Measurements from ENCODE around the gene SNED1. TPM values are rescaled to one million over a fixed set of nuclear protein-coding genes. Genes with fewer than 3 reads are reported as not detected.

The SNED1 gene
- polyA plus RNA-seq, 1 donor (not counting 4 experiments of a cell fraction or from before 2014, with no cell fraction given): 0.12 TPM

- H3K9me3 ChIP-seq (ENCODE audit: control insufficient read depth, low read depth, low read length): no peaks in the 10 kb centered on the region
- no peak for TF ChIP-seq CTCF (optimal IDR thresholded peaks at IDR 0.05 in 1 of 3, IDR thresholded peaks at IDR 0.05 in 1 of 3, conservative IDR thresholded peaks at IDR 0.05 in 1 of 3; ENCODE audit: extremely low read depth in 1 of 3, insufficient read depth in 2 of 3, low read length in 3 of 3)
- no peak overlapping the region for H2AFZ ChIP-seq (ENCODE audit: control insufficient read depth, low read length)
- no peaks in the 10 kb centered on the region for H3K9me1 ChIP-seq (ENCODE audit: control insufficient read depth, extremely low read depth, insufficient read depth, low read length)
- H3K79me2 ChIP-seq (ENCODE audit: control insufficient read depth, insufficient read depth, low read length): no peaks in the 10 kb centered on the region
- H4K20me1 ChIP-seq (ENCODE audit: control insufficient read depth, extremely low read depth, insufficient read depth, low read length): no peaks in the 10 kb centered on the region
- no peak overlapping the region for H3K9ac ChIP-seq (ENCODE audit: control insufficient read depth, extremely low read depth, insufficient read depth, low read length)
- FAIRE-seq (no peak), DNase-seq (ENCODE audit: low read depth, low spot score) (no peak)
- no peaks in the 10 kb centered on the region for H3K4me1 ChIP-seq (ENCODE audit: control insufficient read depth, extremely low read depth, insufficient read depth, low read length)
- peaks cover 7 to 22% of the 10 kb centered on the region in 2 experiments for H3K36me3 ChIP-seq (ENCODE audit: control insufficient read depth in 2 of 2, extremely low read depth in 1 of 2, insufficient read depth in 2 of 2, low read length in 2 of 2)
- H3K27ac ChIP-seq (ENCODE audit: control insufficient read depth, insufficient read depth, low read length): no peak overlapping the region
- no peak overlapping the region for H3K4me3 ChIP-seq (ENCODE audit: control insufficient read depth in 2 of 3, extremely low read depth in 1 of 3, insufficient read depth in 2 of 3, low read depth in 1 of 3, low read length in 3 of 3)
- dilution Hi-C loops (cut with MboI; ENCODE audit: extremely low pct_ligation_motif_present, low sequenced_read_pairs): no loop called here
- H3K4me2 ChIP-seq (ENCODE audit: control insufficient read depth, extremely low read depth, insufficient read depth, low read depth, low read length): no peak overlapping the region
- H3K27me3 ChIP-seq (ENCODE audit: control insufficient read depth, extremely low read depth, insufficient read depth, low read length): no peaks in the 10 kb centered on the region
Observed at GRCh38 chr2:241087420-241088268, 89.2 kb downstream of the SNED1 start.

GRCh38 chr2:241088376-241088775 lies 90.0 kb downstream of the SNED1 start:
- H3K36me3 ChIP-seq (ENCODE audit: control insufficient read depth in 2 of 2, extremely low read depth in 1 of 2, insufficient read depth in 2 of 2, low read length in 2 of 2): peaks cover 13 to 25% of the 10 kb centered on the region in 2 experiments
- H3K9me3 ChIP-seq (ENCODE audit: control insufficient read depth, low read depth, low read length): no peaks in the 10 kb centered on the region
- TF ChIP-seq CTCF (optimal IDR thresholded peaks at IDR 0.05 in 1 of 3, IDR thresholded peaks at IDR 0.05 in 1 of 3, conservative IDR thresholded peaks at IDR 0.05 in 1 of 3; ENCODE audit: extremely low read depth in 1 of 3, insufficient read depth in 2 of 3, low read length in 3 of 3) (no peak), EZH2 (IDR thresholded peaks at IDR 0.05; ENCODE audit: low read length) (no peak)

More at GRCh38 chr2:241088376-241088775, 90.0 kb downstream of the SNED1 start:
- Histone ChIP-seq H3K4me3 (ENCODE audit: control insufficient read depth in 2 of 3, extremely low read depth in 1 of 3, insufficient read depth in 2 of 3, low read depth in 1 of 3, low read length in 3 of 3) (no peak overlapping the region), H3K4me1 (ENCODE audit: control insufficient read depth, extremely low read depth, insufficient read depth, low read length) (no peaks in the 10 kb centered on the region), H3K27ac (ENCODE audit: control insufficient read depth, insufficient read depth, low read length) (no peak overlapping the region), H4K20me1 (ENCODE audit: control insufficient read depth, extremely low read depth, insufficient read depth, low read length) (no peaks in the 10 kb centered on the region), H3K79me2 (ENCODE audit: control insufficient read depth, insufficient read depth, low read length) (no peaks in the 10 kb centered on the region), H2AFZ (ENCODE audit: control insufficient read depth, low read length) (no peak overlapping the region), H3K9ac (ENCODE audit: control insufficient read depth, extremely low read depth, insufficient read depth, low read length) (no peak overlapping the region), H3K9me1 (ENCODE audit: control insufficient read depth, extremely low read depth, insufficient read depth, low read length) (no peaks in the 10 kb centered on the region), H3K27me3 (ENCODE audit: control insufficient read depth, extremely low read depth, insufficient read depth, low read length) (no peaks in the 10 kb centered on the region), H3K4me2 (ENCODE audit: control insufficient read depth, extremely low read depth, insufficient read depth, low read depth, low read length) (no peak overlapping the region)
- FAIRE-seq: no peak
- no peak for DNase-seq (ENCODE audit: low read depth, low spot score)
- dilution Hi-C loops (cut with MboI; ENCODE audit: extremely low pct_ligation_motif_present, low sequenced_read_pairs): no loop called here
